ENCODE data around the gene DPP6.

DNA sequence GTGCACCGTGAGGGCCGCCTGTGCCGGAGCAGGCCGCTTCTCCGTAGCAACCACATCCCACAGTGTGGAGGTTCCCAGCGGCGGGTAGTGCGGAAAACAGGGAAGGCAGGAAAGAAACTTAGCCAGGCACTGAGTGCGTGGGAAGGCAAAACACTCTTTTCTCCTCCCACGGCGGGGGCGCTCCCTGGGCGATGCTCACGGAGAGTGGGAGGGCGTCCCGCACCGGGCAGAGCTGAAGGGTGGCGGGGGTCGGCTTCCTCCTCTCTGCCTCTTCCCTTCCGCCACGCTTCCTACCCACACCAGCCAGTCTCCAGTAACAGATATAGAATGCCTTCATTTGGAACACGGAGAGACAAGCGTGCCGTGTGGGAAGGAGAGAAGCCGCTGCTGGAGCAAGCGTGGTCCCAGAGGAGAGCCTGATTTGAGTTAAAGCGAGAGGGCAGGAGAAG is 698.2 kb downstream of the DPP6 start:
- TF ChIP-seq, protein P1, sequence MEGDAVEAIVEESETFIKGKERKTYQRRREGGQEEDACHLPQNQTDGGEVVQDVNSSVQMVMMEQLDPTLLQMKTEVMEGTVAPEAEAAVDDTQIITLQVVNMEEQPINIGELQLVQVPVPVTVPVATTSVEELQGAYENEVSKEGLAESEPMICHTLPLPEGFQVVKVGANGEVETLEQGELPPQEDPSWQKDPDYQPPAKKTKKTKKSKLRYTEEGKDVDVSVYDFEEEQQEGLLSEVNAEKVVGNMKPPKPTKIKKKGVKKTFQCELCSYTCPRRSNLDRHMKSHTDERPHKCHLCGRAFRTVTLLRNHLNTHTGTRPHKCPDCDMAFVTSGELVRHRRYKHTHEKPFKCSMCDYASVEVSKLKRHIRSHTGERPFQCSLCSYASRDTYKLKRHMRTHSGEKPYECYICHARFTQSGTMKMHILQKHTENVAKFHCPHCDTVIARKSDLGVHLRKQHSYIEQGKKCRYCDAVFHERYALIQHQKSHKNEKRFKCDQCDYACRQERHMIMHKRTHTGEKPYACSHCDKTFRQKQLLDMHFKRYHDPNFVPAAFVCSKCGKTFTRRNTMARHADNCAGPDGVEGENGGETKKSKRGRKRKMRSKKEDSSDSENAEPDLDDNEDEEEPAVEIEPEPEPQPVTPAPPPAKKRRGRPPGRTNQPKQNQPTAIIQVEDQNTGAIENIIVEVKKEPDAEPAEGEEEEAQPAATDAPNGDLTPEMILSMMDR (IDR thresholded peaks at IDR 0.05), result no peak
- no peak for TF ChIP-seq EZH2 (IDR thresholded peaks at IDR 0.05)

All from neural progenitor cell (in vitro differentiated cells).